Mammary epithelial cell (primary cell): ENCODE results near the gene METTL1.

ENCODE experiments used
- EZH2 ChIP-seq: IDR thresholded peaks from 2 replicates; pipeline ENCODE4 v1.6.1; 2012; ENCODE audit warnings: low read length, inconsistent platforms, borderline replicate concordance
- TF ChIP-seq, protein P1 (sequence below), 2 donors: IDR thresholded peaks in 1 of 2; conservative IDR thresholded peaks in 1 of 2; 2 replicates each; pipeline ENCODE4 v1.5.1; 2011 to 2012; ENCODE audit warnings: inconsistent platforms in 2 of 2, low read length in 2 of 2, mild to moderate bottlenecking in 2 of 2, control low read depth in 1 of 2, low read depth in 1 of 2; ENCODE audit not compliant: insufficient read depth in 1 of 2; ENCODE audit errors: extremely low read depth in 1 of 2

DNA sequence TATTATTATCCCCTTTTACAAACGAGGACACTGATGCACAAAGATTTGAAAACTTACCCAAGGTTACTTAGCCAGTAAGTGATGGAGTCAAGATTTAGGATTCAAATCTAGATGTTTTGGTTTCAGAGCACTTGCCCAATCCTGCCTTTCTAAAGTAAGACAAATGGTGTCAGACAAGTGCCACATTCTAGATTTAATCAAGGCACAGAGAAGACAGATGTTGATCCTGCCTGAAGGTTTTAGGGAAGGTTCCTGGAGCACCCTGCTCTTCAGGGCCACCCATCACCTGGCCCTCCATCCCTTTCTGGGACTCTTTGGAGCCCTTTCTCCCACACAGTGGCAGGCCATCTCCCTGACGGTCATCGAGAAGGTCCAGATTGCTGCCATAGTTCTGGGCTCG is 14.1 kb downstream of the METTL1 start:
- TF ChIP-seq, protein P1, sequence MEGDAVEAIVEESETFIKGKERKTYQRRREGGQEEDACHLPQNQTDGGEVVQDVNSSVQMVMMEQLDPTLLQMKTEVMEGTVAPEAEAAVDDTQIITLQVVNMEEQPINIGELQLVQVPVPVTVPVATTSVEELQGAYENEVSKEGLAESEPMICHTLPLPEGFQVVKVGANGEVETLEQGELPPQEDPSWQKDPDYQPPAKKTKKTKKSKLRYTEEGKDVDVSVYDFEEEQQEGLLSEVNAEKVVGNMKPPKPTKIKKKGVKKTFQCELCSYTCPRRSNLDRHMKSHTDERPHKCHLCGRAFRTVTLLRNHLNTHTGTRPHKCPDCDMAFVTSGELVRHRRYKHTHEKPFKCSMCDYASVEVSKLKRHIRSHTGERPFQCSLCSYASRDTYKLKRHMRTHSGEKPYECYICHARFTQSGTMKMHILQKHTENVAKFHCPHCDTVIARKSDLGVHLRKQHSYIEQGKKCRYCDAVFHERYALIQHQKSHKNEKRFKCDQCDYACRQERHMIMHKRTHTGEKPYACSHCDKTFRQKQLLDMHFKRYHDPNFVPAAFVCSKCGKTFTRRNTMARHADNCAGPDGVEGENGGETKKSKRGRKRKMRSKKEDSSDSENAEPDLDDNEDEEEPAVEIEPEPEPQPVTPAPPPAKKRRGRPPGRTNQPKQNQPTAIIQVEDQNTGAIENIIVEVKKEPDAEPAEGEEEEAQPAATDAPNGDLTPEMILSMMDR (conservative IDR thresholded peaks at IDR 0.05 in 1 of 2, IDR thresholded peaks at IDR 0.05 in 1 of 2; ENCODE audit: extremely low read depth in 1 of 2, insufficient read depth in 1 of 2, low read depth in 1 of 2, low read length in 2 of 2), result no peak
- TF ChIP-seq EZH2, result no peak
